ENCODE measurements around the gene MYL12B.
"Not testable (repeated sequence)": the region's sequence is repeated elsewhere in the genome, so short reads cannot be mapped to it uniquely, and the experiment has no call there.

Gene MYL12B

GRCh38 chr18:3277643-3278213, 15.8 kb downstream of the MYL12B start:
- H3K27me3 ChIP-seq (ENCODE audit: control insufficient read depth in 1 of 2, insufficient read depth in 2 of 2, low read length in 2 of 2); H3K9me3 ChIP-seq (ENCODE audit: control insufficient read depth in 1 of 2, low read length in 2 of 2); H3K27ac ChIP-seq (ENCODE audit: low read depth, low read length); H3K9ac ChIP-seq (ENCODE audit: low read depth in 1 of 2, low read length in 2 of 2); H3K4me3 ChIP-seq (ENCODE audit: low read depth in 1 of 2, low read length in 2 of 2); H3K4me1 ChIP-seq (ENCODE audit: control insufficient read depth in 1 of 2, insufficient read depth in 2 of 2, low read length in 2 of 2): not testable (repeated sequence)
- peaks cover 24 to 55% of the 10 kb centered on the region in 2 donors for H3K36me3 ChIP-seq (ENCODE audit: control insufficient read depth in 1 of 2, insufficient read depth in 2 of 2, low read length in 2 of 2)

GRCh38 chr18:3279201-3280185, 17.6 kb downstream of the MYL12B start:
- H3K4me3 ChIP-seq (ENCODE audit: low read depth in 1 of 2, low read length in 2 of 2): no peak overlapping the region
- no peaks in the 10 kb centered on the region for H3K9me3 ChIP-seq (ENCODE audit: control insufficient read depth in 1 of 2, low read length in 2 of 2)
- H3K27ac ChIP-seq (ENCODE audit: low read depth, low read length): no peak overlapping the region
- peaks cover 5% of the 10 kb centered on the region in 2 donors for H3K4me1 ChIP-seq (ENCODE audit: control insufficient read depth in 1 of 2, insufficient read depth in 2 of 2, low read length in 2 of 2)
- H3K36me3 ChIP-seq (ENCODE audit: control insufficient read depth in 1 of 2, insufficient read depth in 2 of 2, low read length in 2 of 2): peaks cover 16 to 40% of the 10 kb centered on the region in 2 donors
- no peaks in the 10 kb centered on the region for H3K27me3 ChIP-seq (ENCODE audit: control insufficient read depth in 1 of 2, insufficient read depth in 2 of 2, low read length in 2 of 2)
- H3K9ac ChIP-seq (ENCODE audit: low read depth in 1 of 2, low read length in 2 of 2): no peak overlapping the region

GRCh38 chr18:3281456-3282400, 19.8 kb downstream of the MYL12B start:
- Histone ChIP-seq H3K27me3 (ENCODE audit: control insufficient read depth in 1 of 2, insufficient read depth in 2 of 2, low read length in 2 of 2) (no peaks in the 10 kb centered on the region), H3K27ac (ENCODE audit: low read depth, low read length) (no peak overlapping the region), H3K4me1 (ENCODE audit: control insufficient read depth in 1 of 2, insufficient read depth in 2 of 2, low read length in 2 of 2) (peaks cover 5% of the 10 kb centered on the region in 2 donors), H3K36me3 (ENCODE audit: control insufficient read depth in 1 of 2, insufficient read depth in 2 of 2, low read length in 2 of 2) (peaks cover 7 to 17% of the 10 kb centered on the region in 2 donors), H3K9ac (ENCODE audit: low read depth in 1 of 2, low read length in 2 of 2) (no peak overlapping the region), H3K4me3 (ENCODE audit: low read depth in 1 of 2, low read length in 2 of 2) (no peak overlapping the region), H3K9me3 (ENCODE audit: control insufficient read depth in 1 of 2, low read length in 2 of 2) (no peaks in the 10 kb centered on the region)

- Histone ChIP-seq H3K9ac (ENCODE audit: low read depth in 1 of 2, low read length in 2 of 2) (no peak overlapping the region), H3K27me3 (ENCODE audit: control insufficient read depth in 1 of 2, insufficient read depth in 2 of 2, low read length in 2 of 2) (no peaks in the 10 kb centered on the region), H3K9me3 (ENCODE audit: control insufficient read depth in 1 of 2, low read length in 2 of 2) (no peaks in the 10 kb centered on the region), H3K4me1 (ENCODE audit: control insufficient read depth in 1 of 2, insufficient read depth in 2 of 2, low read length in 2 of 2) (peaks cover 5% of the 10 kb centered on the region in 2 donors), H3K36me3 (ENCODE audit: control insufficient read depth in 1 of 2, insufficient read depth in 2 of 2, low read length in 2 of 2) (peaks cover 0 to 3% of the 10 kb centered on the region in 2 donors), H3K4me3 (ENCODE audit: low read depth in 1 of 2, low read length in 2 of 2) (no peak overlapping the region), H3K27ac (ENCODE audit: low read depth, low read length) (no peak overlapping the region)
Observed at GRCh38 chr18:3283253-3283863, 21.4 kb downstream of the MYL12B start.

- Histone ChIP-seq H3K9me3 (ENCODE audit: control insufficient read depth in 1 of 2, low read length in 2 of 2) (no peaks in the 10 kb centered on the region), H3K36me3 (ENCODE audit: control insufficient read depth in 1 of 2, insufficient read depth in 2 of 2, low read length in 2 of 2) (no peaks in the 10 kb centered on the region), H3K9ac (ENCODE audit: low read depth in 1 of 2, low read length in 2 of 2) (no peak overlapping the region), H3K4me1 (ENCODE audit: control insufficient read depth in 1 of 2, insufficient read depth in 2 of 2, low read length in 2 of 2) (peaks cover 5% of the 10 kb centered on the region in 2 donors), H3K27ac (ENCODE audit: low read depth, low read length) (no peak overlapping the region), H3K27me3 (ENCODE audit: control insufficient read depth in 1 of 2, insufficient read depth in 2 of 2, low read length in 2 of 2) (no peaks in the 10 kb centered on the region), H3K4me3 (ENCODE audit: low read depth in 1 of 2, low read length in 2 of 2) (no peak overlapping the region)
Observed at GRCh38 chr18:3283908-3284307, 22.0 kb downstream of the MYL12B start.

GRCh38 chr18:3284501-3284900, 22.6 kb downstream of the MYL12B start:
- Histone ChIP-seq H3K9me3 (ENCODE audit: control insufficient read depth in 1 of 2, low read length in 2 of 2) (no peaks in the 10 kb centered on the region), H3K27me3 (ENCODE audit: control insufficient read depth in 1 of 2, insufficient read depth in 2 of 2, low read length in 2 of 2) (no peaks in the 10 kb centered on the region), H3K36me3 (ENCODE audit: control insufficient read depth in 1 of 2, insufficient read depth in 2 of 2, low read length in 2 of 2) (no peaks in the 10 kb centered on the region), H3K4me3 (ENCODE audit: low read depth in 1 of 2, low read length in 2 of 2) (no peak overlapping the region), H3K27ac (ENCODE audit: low read depth, low read length) (no peak overlapping the region), H3K4me1 (ENCODE audit: control insufficient read depth in 1 of 2, insufficient read depth in 2 of 2, low read length in 2 of 2) (peaks cover 5% of the 10 kb centered on the region in 2 donors), H3K9ac (ENCODE audit: low read depth in 1 of 2, low read length in 2 of 2) (no peak overlapping the region)

- Histone ChIP-seq H3K27me3 (ENCODE audit: control insufficient read depth in 1 of 2, insufficient read depth in 2 of 2, low read length in 2 of 2) (no peaks in the 10 kb centered on the region), H3K9me3 (ENCODE audit: control insufficient read depth in 1 of 2, low read length in 2 of 2) (peaks cover 0 to 11% of the 10 kb centered on the region in 2 donors), H3K4me3 (ENCODE audit: low read depth in 1 of 2, low read length in 2 of 2) (no peak overlapping the region), H3K27ac (ENCODE audit: low read depth, low read length) (no peak overlapping the region), H3K4me1 (ENCODE audit: control insufficient read depth in 1 of 2, insufficient read depth in 2 of 2, low read length in 2 of 2) (peaks cover 5% of the 10 kb centered on the region in 2 donors), H3K9ac (ENCODE audit: low read depth in 1 of 2, low read length in 2 of 2) (no peak overlapping the region), H3K36me3 (ENCODE audit: control insufficient read depth in 1 of 2, insufficient read depth in 2 of 2, low read length in 2 of 2) (no peaks in the 10 kb centered on the region)
Observed at GRCh38 chr18:3286159-3286558, 24.2 kb downstream of the MYL12B start.

- Histone ChIP-seq H3K4me1 (ENCODE audit: control insufficient read depth in 1 of 2, insufficient read depth in 2 of 2, low read length in 2 of 2) (peaks cover 6 to 7% of the 10 kb centered on the region in 2 donors), H3K27me3 (ENCODE audit: control insufficient read depth in 1 of 2, insufficient read depth in 2 of 2, low read length in 2 of 2) (no peaks in the 10 kb centered on the region), H3K4me3 (ENCODE audit: low read depth in 1 of 2, low read length in 2 of 2) (no peak overlapping the region), H3K27ac (ENCODE audit: low read depth, low read length) (no peak overlapping the region), H3K36me3 (ENCODE audit: control insufficient read depth in 1 of 2, insufficient read depth in 2 of 2, low read length in 2 of 2) (no peaks in the 10 kb centered on the region), H3K9ac (ENCODE audit: low read depth in 1 of 2, low read length in 2 of 2) (no peak overlapping the region), H3K9me3 (ENCODE audit: control insufficient read depth in 1 of 2, low read length in 2 of 2) (peaks cover 0 to 13% of the 10 kb centered on the region in 2 donors)
Observed at GRCh38 chr18:3293196-3293951, 31.4 kb downstream of the MYL12B start.

- peaks cover 6 to 7% of the 10 kb centered on the region in 2 donors for H3K4me1 ChIP-seq (ENCODE audit: control insufficient read depth in 1 of 2, insufficient read depth in 2 of 2, low read length in 2 of 2)
- H3K9ac ChIP-seq (ENCODE audit: low read depth in 1 of 2, low read length in 2 of 2): no peak overlapping the region
- H3K27me3 ChIP-seq (ENCODE audit: control insufficient read depth in 1 of 2, insufficient read depth in 2 of 2, low read length in 2 of 2): no peaks in the 10 kb centered on the region
- H3K27ac ChIP-seq (ENCODE audit: low read depth, low read length): no peak overlapping the region
- H3K36me3 ChIP-seq (ENCODE audit: control insufficient read depth in 1 of 2, insufficient read depth in 2 of 2, low read length in 2 of 2): no peaks in the 10 kb centered on the region
- H3K9me3 ChIP-seq (ENCODE audit: control insufficient read depth in 1 of 2, low read length in 2 of 2): peaks cover 0 to 13% of the 10 kb centered on the region in 2 donors
- H3K4me3 ChIP-seq (ENCODE audit: low read depth in 1 of 2, low read length in 2 of 2): no peak overlapping the region
Observed at GRCh38 chr18:3294435-3295080, 32.6 kb downstream of the MYL12B start.

Measured in duodenal mucosa (tissue), 2 donors.